Mesenchymal stem cell (in vitro differentiated cells and primary cell): ENCODE measurements around the gene OR2AT4.

Experiments
- DNase-seq: peaks from one replicate; pipeline ENCODE4 v3.0.0-alpha.2; 2013
- H2AFZ ChIP-seq: one replicate; pipeline ENCODE4 v1.6.1; 2013; ENCODE audit warnings: low read depth, mild to moderate bottlenecking, control low read depth, inconsistent platforms, low read length, moderate library complexity
- H2AK5ac ChIP-seq: 2 replicates; pipeline ENCODE4 v1.6.1; 2013; ENCODE audit warnings: low read length, moderate library complexity, mild to moderate bottlenecking, inconsistent platforms; ENCODE audit not compliant: severe bottlenecking
- H2BK120ac ChIP-seq: one replicate; pipeline ENCODE4 v1.6.1; 2013; ENCODE audit warnings: low read depth, mild to moderate bottlenecking, inconsistent platforms, low read length, moderate library complexity
- H2BK12ac ChIP-seq, 2 experiments: one replicate each; pipeline ENCODE4 v1.6.1; 2013; ENCODE audit warnings: inconsistent platforms in 2 of 2, low read length in 2 of 2, mild to moderate bottlenecking in 2 of 2, moderate library complexity in 2 of 2, control low read depth in 1 of 2
- H2BK15ac ChIP-seq: one replicate; pipeline ENCODE4 v1.6.1; 2013; ENCODE audit warnings: mild to moderate bottlenecking, low read depth, inconsistent platforms; ENCODE audit not compliant: poor library complexity, severe bottlenecking
- H2BK5ac ChIP-seq: 2 replicates; pipeline ENCODE4 v1.6.1; 2013; ENCODE audit warnings: low read depth, mild to moderate bottlenecking, low read length, control low read depth, inconsistent platforms; ENCODE audit not compliant: poor library complexity, severe bottlenecking
- H3K14ac ChIP-seq, 2 experiments: one replicate each; pipeline ENCODE4 v1.6.1; 2013; ENCODE audit warnings: inconsistent platforms in 2 of 2, low read length in 2 of 2, control low read depth in 1 of 2, mild to moderate bottlenecking in 1 of 2, moderate library complexity in 1 of 2
- H3K18ac ChIP-seq, 2 experiments: one replicate each; pipeline ENCODE4 v1.6.1; 2013; ENCODE audit warnings: inconsistent platforms in 2 of 2, low read length in 2 of 2, control low read depth in 1 of 2, low read depth in 1 of 2, mild to moderate bottlenecking in 1 of 2
- H3K23ac ChIP-seq, 2 experiments: one replicate each; pipeline ENCODE4 v1.6.1; 2013; ENCODE audit warnings: inconsistent platforms in 2 of 2, low read length in 2 of 2, mild to moderate bottlenecking in 2 of 2, moderate library complexity in 2 of 2, control low read depth in 1 of 2
- H3K27ac ChIP-seq: 2 replicates; pipeline ENCODE4 v1.5.1; 2013; ENCODE audit warnings: mild to moderate bottlenecking, moderate library complexity, low read length, control low read depth, inconsistent platforms; ENCODE audit not compliant: poor library complexity, severe bottlenecking
- H3K27me3 ChIP-seq, 2 experiments: 2 replicates each; pipeline versions ENCODE4 v1.6.1 to v1.7.0; 2013; ENCODE audit warnings: low read length in 2 of 2, mild to moderate bottlenecking in 2 of 2, moderate library complexity in 2 of 2, control low read depth in 1 of 2, inconsistent platforms in 1 of 2; ENCODE audit not compliant: control insufficient read depth in 1 of 2, insufficient read depth in 1 of 2
- H3K36me3 ChIP-seq, 2 experiments: 2 replicates each; pipeline versions ENCODE4 v1.6.1 to v1.7.0; 2013; ENCODE audit warnings: low read length in 2 of 2, control low read depth in 1 of 2, inconsistent platforms in 1 of 2, low read depth in 1 of 2, mild to moderate bottlenecking in 1 of 2; ENCODE audit not compliant: insufficient read depth in 2 of 2, control insufficient read depth in 1 of 2
- H3K4ac ChIP-seq, 2 experiments: one replicate each; pipeline ENCODE4 v1.6.1; 2013; ENCODE audit warnings: inconsistent platforms in 2 of 2, low read length in 2 of 2, mild to moderate bottlenecking in 2 of 2, moderate library complexity in 2 of 2, control low read depth in 1 of 2, low read depth in 1 of 2
- H3K4me1 ChIP-seq: 2 replicates; pipeline ENCODE4 v1.6.1; 2013; ENCODE audit warnings: low read depth, low read length, control low read depth; ENCODE audit not compliant: control insufficient read depth, insufficient read depth
- H3K4me2 ChIP-seq: 2 replicates; pipeline ENCODE4 v1.6.1; 2013; ENCODE audit warnings: low read length, mild to moderate bottlenecking, inconsistent platforms; ENCODE audit not compliant: poor library complexity, severe bottlenecking
- H3K4me3 ChIP-seq, 2 experiments: 2 replicates each; pipeline versions ENCODE4 v1.5.1 to v1.7.0; 2013; ENCODE audit warnings: low read length in 2 of 2, mild to moderate bottlenecking in 2 of 2, control low read depth in 1 of 2, low read depth in 1 of 2; ENCODE audit not compliant: insufficient read depth in 1 of 2
- H3K79me1 ChIP-seq: replicated peaks from 2 replicates; pipeline ENCODE4 v1.6.1; 2013; ENCODE audit warnings: mild to moderate bottlenecking, control low read depth, low read length, inconsistent platforms; ENCODE audit not compliant: poor library complexity, severe bottlenecking
- H3K9ac ChIP-seq: 2 replicates; pipeline ENCODE4 v1.7.0; 2013; ENCODE audit warnings: mild to moderate bottlenecking, low read length, moderate library complexity
- H3K9me3 ChIP-seq: 2 replicates; pipeline ENCODE4 v1.7.0; 2013; ENCODE audit warnings: mild to moderate bottlenecking, low read length; ENCODE audit not compliant: control insufficient read depth
- H4K8ac ChIP-seq: one replicate; pipeline ENCODE4 v1.6.1; 2013; ENCODE audit warnings: inconsistent platforms, mild to moderate bottlenecking, low read length, moderate library complexity
- H4K91ac ChIP-seq: one replicate; pipeline ENCODE4 v1.6.1; 2013; ENCODE audit warnings: mild to moderate bottlenecking, low read length, inconsistent platforms
- whole genome bisulfite sequencing: methylation state at CpG from one replicate; pipeline ENCODE4 v1.1.7; 2013; ENCODE audit warnings: mixed read lengths; 5-methylcytosine and 5-hydroxymethylcytosine counted together

Gene OR2AT4

DNA sequence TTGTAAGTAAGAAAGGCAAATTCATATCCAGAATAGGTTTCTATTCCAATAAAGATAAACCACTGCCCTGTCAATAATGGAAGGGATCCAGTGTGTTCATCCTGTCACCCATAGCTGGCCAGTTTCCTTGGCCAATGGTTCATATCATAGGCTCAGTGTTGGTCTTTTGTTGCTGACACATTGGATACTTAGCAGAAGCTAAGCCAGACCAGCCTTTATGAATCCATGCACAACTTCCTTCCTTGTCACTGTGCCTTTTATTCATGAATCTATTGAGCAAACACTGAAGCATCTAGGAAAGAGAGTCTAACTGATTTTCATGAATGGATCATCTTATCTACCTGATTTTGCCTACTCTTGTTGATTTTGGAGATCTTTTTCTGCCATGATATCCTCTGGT lies 20.0 kb downstream of the OR2AT4 start:
- H3K4me2 ChIP-seq, result no peak overlapping the region
- no peak for DNase-seq
- H2BK15ac ChIP-seq, result no peak overlapping the region
- H3K79me1 ChIP-seq, result peaks cover 20% of the 10 kb centered on the region
- H3K18ac ChIP-seq, result no peak overlapping the region
- H4K8ac ChIP-seq, result no peak overlapping the region
- no peaks in the 10 kb centered on the region for H3K9me3 ChIP-seq
- no peak overlapping the region for H2BK12ac ChIP-seq
- H2AFZ ChIP-seq, result no peak overlapping the region
- H2AK5ac ChIP-seq, result no peak overlapping the region
- peaks cover 15% of the 10 kb centered on the region for H3K4me1 ChIP-seq
- no peak overlapping the region for H3K9ac ChIP-seq
- H2BK120ac ChIP-seq, result no peak overlapping the region
- H3K23ac ChIP-seq, result no peak overlapping the region
- H3K4me3 ChIP-seq, result no peak overlapping the region
- H4K91ac ChIP-seq, result no peak overlapping the region
- no peak overlapping the region for H3K27ac ChIP-seq
- no peak overlapping the region for H3K4ac ChIP-seq
- peaks cover 0 to 32% of the 10 kb centered on the region in 2 experiments for H3K27me3 ChIP-seq
- peaks cover 0 to 3% of the 10 kb centered on the region in 2 experiments for H3K36me3 ChIP-seq
- no peak overlapping the region for H2BK5ac ChIP-seq
- no peak overlapping the region for H3K14ac ChIP-seq

DNA sequence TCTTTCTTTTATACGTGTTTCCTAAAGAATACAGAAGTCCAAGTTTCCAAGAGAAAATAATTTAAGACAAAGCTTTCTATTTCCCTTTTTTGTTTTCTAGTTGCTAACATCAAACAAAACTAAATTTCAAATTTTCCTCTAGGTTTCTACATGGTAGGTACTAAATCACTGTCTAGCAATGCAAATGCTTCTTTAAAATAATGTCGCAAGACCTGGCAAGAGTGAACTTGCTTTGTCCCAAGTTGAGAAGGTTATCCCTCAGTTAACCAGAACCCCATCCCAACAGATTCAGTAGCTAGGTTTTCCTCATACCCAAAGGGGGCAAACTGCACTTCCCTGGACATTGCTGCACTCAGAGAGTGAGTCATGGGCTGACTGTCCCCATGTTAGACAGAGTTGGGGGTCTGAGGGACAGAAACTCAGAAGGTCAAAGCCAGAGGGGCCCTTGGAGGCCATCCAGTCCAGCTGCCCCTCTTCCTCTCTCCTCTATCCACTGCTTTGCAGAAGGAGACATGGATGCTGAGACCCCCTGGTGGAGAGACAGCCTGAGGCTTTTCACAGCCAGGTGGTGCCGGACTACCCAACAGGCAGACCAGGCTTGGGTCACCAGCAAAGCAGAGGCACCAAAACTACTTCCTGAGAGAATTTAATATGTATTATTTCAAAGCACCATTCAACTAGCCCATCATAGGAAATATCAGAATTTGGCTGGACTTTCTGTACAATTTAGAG lies 23.1 kb downstream of the OR2AT4 start:
- Histone ChIP-seq H2BK15ac (no peak overlapping the region), H3K4me3 (no peak overlapping the region), H3K9ac (no peak overlapping the region), H3K9me3 (no peaks in the 10 kb centered on the region), H3K18ac (no peak overlapping the region), H3K27ac (no peak overlapping the region), H3K27me3 (peaks cover 0 to 47% of the 10 kb centered on the region in 2 experiments), H3K23ac (no peak overlapping the region), H2BK5ac (peak overlapping the region; percentile 39), H2BK12ac (no peak overlapping the region), H3K4me1 (peaks cover 21% of the 10 kb centered on the region), H3K14ac (no peak overlapping the region), H3K4ac (no peak overlapping the region), H2AK5ac (peak overlapping the region; percentile 49), H3K36me3 (peaks cover 0 to 9% of the 10 kb centered on the region in 2 experiments), H4K8ac (no peak overlapping the region), H4K91ac (no peak overlapping the region), H3K79me1 (peaks cover 32% of the 10 kb centered on the region), H3K4me2 (peak overlapping the region; percentile 23), H2AFZ (no peak overlapping the region), H2BK120ac (no peak overlapping the region)
- 97% methylated on average over 3 of the region's 3 CpGs for WGBS
- no peak for DNase-seq

DNA sequence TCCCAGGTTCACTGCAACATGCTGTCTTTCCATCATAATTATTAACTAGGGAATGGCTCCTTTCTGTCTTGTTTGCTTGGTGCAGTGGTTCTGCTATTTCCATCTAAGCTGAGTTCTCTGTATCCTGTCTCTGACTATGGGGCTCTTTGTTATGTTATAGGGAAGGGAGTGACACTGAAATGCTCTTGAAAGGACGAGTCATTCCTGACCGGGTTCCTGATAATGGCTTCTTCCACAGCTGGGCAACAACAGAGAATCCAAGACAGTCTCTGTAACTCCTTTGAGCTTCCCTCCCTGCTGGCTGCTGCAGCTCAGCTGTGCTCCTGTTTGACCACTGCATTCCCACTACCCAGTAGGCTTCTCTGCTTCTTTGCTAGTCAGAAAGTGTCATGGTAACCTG lies 24.1 kb downstream of the OR2AT4 start:
- Histone ChIP-seq H2BK15ac (no peak overlapping the region), H3K23ac (no peak overlapping the region), H2AFZ (no peak overlapping the region), H2BK12ac (no peak overlapping the region), H3K9me3 (no peaks in the 10 kb centered on the region), H4K8ac (no peak overlapping the region), H4K91ac (no peak overlapping the region), H3K4me1 (peaks cover 18% of the 10 kb centered on the region), H2AK5ac (no peak overlapping the region), H2BK5ac (no peak overlapping the region), H3K4me2 (no peak overlapping the region), H3K27me3 (peaks cover 0 to 47% of the 10 kb centered on the region in 2 experiments), H3K18ac (no peak overlapping the region), H3K79me1 (peaks cover 34% of the 10 kb centered on the region), H3K14ac (no peak overlapping the region), H3K36me3 (peaks cover 0 to 9% of the 10 kb centered on the region in 2 experiments), H2BK120ac (no peak overlapping the region), H3K4ac (no peak overlapping the region), H3K27ac (peak overlapping the region; percentile 65), H3K9ac (no peak overlapping the region), H3K4me3 (no peak overlapping the region)
- no peak for DNase-seq
- 5% methylated on average over 2 of the region's 2 CpGs for WGBS

DNA sequence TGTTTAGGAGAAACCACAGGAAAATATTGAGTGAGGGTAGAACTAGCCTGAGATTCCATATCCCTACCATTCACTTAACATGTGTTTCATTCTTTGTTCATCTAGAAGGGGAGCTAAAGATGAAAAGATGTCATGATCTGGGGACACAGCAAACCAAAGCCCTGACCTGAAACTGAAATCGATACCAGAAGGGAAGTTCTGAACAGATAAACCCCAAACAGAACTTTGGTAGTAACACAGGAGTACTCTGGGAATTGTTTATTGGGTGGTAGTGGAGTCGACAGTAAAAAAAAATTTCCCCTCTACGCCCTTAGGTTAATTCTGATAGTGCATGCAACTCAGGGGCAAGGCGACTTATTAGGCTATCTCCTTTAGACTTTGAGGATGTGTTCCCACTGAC lies 27.2 kb downstream of the OR2AT4 start:
- H3K4ac ChIP-seq, result no peak overlapping the region
- no peak overlapping the region for H4K91ac ChIP-seq
- no peak overlapping the region for H3K14ac ChIP-seq
- no peak overlapping the region for H2BK120ac ChIP-seq
- DNase-seq, result no peak
- no peak overlapping the region for H2BK12ac ChIP-seq
- H2AK5ac ChIP-seq, result no peak overlapping the region
- no peak overlapping the region for H3K18ac ChIP-seq
- peaks cover 30% of the 10 kb centered on the region for H3K79me1 ChIP-seq
- no peak overlapping the region for H2BK5ac ChIP-seq
- no peak overlapping the region for H3K23ac ChIP-seq
- no peak overlapping the region for H3K4me2 ChIP-seq
- H3K4me3 ChIP-seq, result no peak overlapping the region
- H3K36me3 ChIP-seq, result peaks cover 0 to 7% of the 10 kb centered on the region in 2 experiments
- peaks cover 0 to 26% of the 10 kb centered on the region in 2 experiments for H3K27me3 ChIP-seq
- H3K9me3 ChIP-seq, result no peaks in the 10 kb centered on the region
- H4K8ac ChIP-seq, result no peak overlapping the region
- H3K27ac ChIP-seq, result no peak overlapping the region
- H2AFZ ChIP-seq, result no peak overlapping the region
- WGBS, result 88% methylated on average over 3 of the region's 4 CpGs
- no peak overlapping the region for H3K9ac ChIP-seq
- H2BK15ac ChIP-seq, result no peak overlapping the region
- H3K4me1 ChIP-seq, result peaks cover 21% of the 10 kb centered on the region
